Neural crest cell (in vitro differentiated cells): Measurements from ENCODE around the gene CABP4. TPM values are rescaled to one million over a fixed set of nuclear protein-coding genes. Genes with fewer than 3 reads are reported as not detected.

Source experiments
- DNase-seq: peaks from one replicate; pipeline ENCODE4 v3.0.0; 2021; ENCODE audit warnings: low read depth, mixed read lengths, low spot score
- H3K27ac Mint-ChIP-seq: one replicate; pipeline ENCODE4 v1.8.0; 2021; ENCODE audit warnings: mild to moderate bottlenecking, mixed read lengths; ENCODE audit not compliant: unreplicated experiment
- H3K27me3 Mint-ChIP-seq: 2 replicates; pipeline ENCODE4 v1.8.0; 2021; ENCODE audit warnings: low read depth, mild to moderate bottlenecking, mixed read lengths
- H3K36me3 Mint-ChIP-seq: 2 replicates; pipeline ENCODE4 v1.8.0; 2021; ENCODE audit warnings: low read depth, mild to moderate bottlenecking, mixed read lengths
- H3K4me1 Mint-ChIP-seq: 2 replicates; pipeline ENCODE4 v1.8.0; 2021; ENCODE audit warnings: mixed read lengths
- H3K4me3 Mint-ChIP-seq: one replicate; pipeline ENCODE4 v1.8.0; 2021; ENCODE audit warnings: mild to moderate bottlenecking, mixed read lengths
- H3K9me3 Mint-ChIP-seq: 2 replicates; pipeline ENCODE4 v1.8.0; 2021; ENCODE audit warnings: mixed read lengths
- CTCF ChIP-seq: fragments of 200-600 bp; sonication (generic); conservative IDR thresholded peaks from 2 replicates; pipeline ENCODE4 v1.5.0; 2021; ENCODE audit warnings: antibody characterized with exemption, mild to moderate bottlenecking
- microRNA-seq: library from miRNA; unstranded; fragments of <30 nt; microRNA quantifications from one replicate; pipeline ENCODE4, GENCODE V29; 2020
- total RNA-seq: library from RNA; stranded (reverse); gene quantifications from 2 replicates; pipeline ENCODE4 v1.2.1, GENCODE V29; 2021

Gene CABP4
- total RNA-seq, 1 donor from 2014 or later, result not detected

GRCh38 chr11:67510023-67510345 lies 54.8 kb downstream of the CABP4 start:
- peaks cover 42% of the 10 kb centered on the region for H3K27me3 Mint-ChIP-seq
- TF ChIP-seq CTCF, result no peak
- H3K4me1 Mint-ChIP-seq, result peaks cover 27% of the 10 kb centered on the region
- no peaks in the 10 kb centered on the region for H3K36me3 Mint-ChIP-seq
- no peak overlapping the region for H3K27ac Mint-ChIP-seq
- H3K4me3 Mint-ChIP-seq, result peak overlapping the region; percentile 93
- no peaks in the 10 kb centered on the region for H3K9me3 Mint-ChIP-seq
- no peak for DNase-seq

Small RNA genes within 50 kb of the gene (microRNA-seq; reads per million reads assigned to microRNA genes)
- not detected for gene MIR6752

Other genes starting within 250 kb of the CABP4 start
- gene GRK2, start 188.9 kb upstream of the CABP4 start, total RNA-seq, result 51.3 and 55.1 TPM in 2 replicates
- gene ANKRD13D, start 166.1 kb upstream of the CABP4 start, total RNA-seq, result 58.9 and 71.8 TPM in 2 replicates
- gene SSH3, start 151.8 kb upstream of the CABP4 start, total RNA-seq, result 3.0 and 3.3 TPM in 2 replicates
- 3.7 and 7.1 TPM in 2 replicates for gene POLD4, start 101.8 kb upstream of the CABP4 start, total RNA-seq
- gene CLCF1, start 81.8 kb upstream of the CABP4 start, total RNA-seq, result 0.41 and 0.68 TPM in 2 replicates
- 46.1 and 49.4 TPM in 2 replicates for gene RAD9A, start 63.4 kb upstream of the CABP4 start, total RNA-seq
- 222 and 223 TPM in 2 replicates for gene PPP1CA, start 53.5 kb upstream of the CABP4 start, total RNA-seq
- gene TBC1D10C, start 51.3 kb upstream of the CABP4 start, total RNA-seq, result 0.66 and 1.8 TPM in 2 replicates
- gene CARNS1, start 39.7 kb upstream of the CABP4 start, total RNA-seq, result 0.07 and 0.12 TPM in 2 replicates
- 48.4 and 55.0 TPM in 2 replicates for gene RPS6KB2, start 26.9 kb upstream of the CABP4 start, total RNA-seq
- 0.84 and 1.6 TPM in 2 replicates for gene PTPRCAP, start 17.7 kb upstream of the CABP4 start, total RNA-seq
- 79.0 and 89.5 TPM in 2 replicates for gene CORO1B, start 11.9 kb upstream of the CABP4 start, total RNA-seq
- not detected in 2 replicates for gene GPR152, start 2.6 kb upstream of the CABP4 start, total RNA-seq
- gene TMEM134, start 13.9 kb downstream of the CABP4 start, total RNA-seq, result 37.3 and 40.8 TPM in 2 replicates
- 48.7 and 50.1 TPM in 2 replicates for gene AIP, start 27.7 kb downstream of the CABP4 start, total RNA-seq
- gene PITPNM1, start 50.0 kb downstream of the CABP4 start, total RNA-seq, result 81.5 and 109 TPM in 2 replicates
- gene CDK2AP2, start 52.8 kb downstream of the CABP4 start, total RNA-seq, result 32.0 and 32.8 TPM in 2 replicates
- not detected in 2 replicates for gene CABP2, start 68.1 kb downstream of the CABP4 start, total RNA-seq
- gene GSTP1, start 128.5 kb downstream of the CABP4 start, total RNA-seq, result 776 and 780 TPM in 2 replicates
- 182 and 191 TPM in 2 replicates for gene NDUFV1, start 151.6 kb downstream of the CABP4 start, total RNA-seq
- gene NUDT8, start 174.6 kb downstream of the CABP4 start, total RNA-seq, result 11.0 and 13.9 TPM in 2 replicates
- gene TBX10, start 184.4 kb downstream of the CABP4 start, total RNA-seq, result not detected in 2 replicates
- not detected in 2 replicates for gene ACY3, start 195.4 kb downstream of the CABP4 start, total RNA-seq
- gene ALDH3B2, start 219.3 kb downstream of the CABP4 start, total RNA-seq, result not detected in 2 replicates